GM19099 (cell line): ENCODE measurements around the gene RNF39.
A peak's percentile ranks its signal among the peaks of the same experiment; 100 is the strongest.

Experiments
- POLR2A ChIP-seq: IDR thresholded peaks from 3 replicates; pipeline ENCODE4 v1.6.1; 2011; ENCODE audit warnings: low read depth; ENCODE audit not compliant: insufficient read length; ENCODE audit errors: extremely low read depth

RNF39 gene

DNA sequence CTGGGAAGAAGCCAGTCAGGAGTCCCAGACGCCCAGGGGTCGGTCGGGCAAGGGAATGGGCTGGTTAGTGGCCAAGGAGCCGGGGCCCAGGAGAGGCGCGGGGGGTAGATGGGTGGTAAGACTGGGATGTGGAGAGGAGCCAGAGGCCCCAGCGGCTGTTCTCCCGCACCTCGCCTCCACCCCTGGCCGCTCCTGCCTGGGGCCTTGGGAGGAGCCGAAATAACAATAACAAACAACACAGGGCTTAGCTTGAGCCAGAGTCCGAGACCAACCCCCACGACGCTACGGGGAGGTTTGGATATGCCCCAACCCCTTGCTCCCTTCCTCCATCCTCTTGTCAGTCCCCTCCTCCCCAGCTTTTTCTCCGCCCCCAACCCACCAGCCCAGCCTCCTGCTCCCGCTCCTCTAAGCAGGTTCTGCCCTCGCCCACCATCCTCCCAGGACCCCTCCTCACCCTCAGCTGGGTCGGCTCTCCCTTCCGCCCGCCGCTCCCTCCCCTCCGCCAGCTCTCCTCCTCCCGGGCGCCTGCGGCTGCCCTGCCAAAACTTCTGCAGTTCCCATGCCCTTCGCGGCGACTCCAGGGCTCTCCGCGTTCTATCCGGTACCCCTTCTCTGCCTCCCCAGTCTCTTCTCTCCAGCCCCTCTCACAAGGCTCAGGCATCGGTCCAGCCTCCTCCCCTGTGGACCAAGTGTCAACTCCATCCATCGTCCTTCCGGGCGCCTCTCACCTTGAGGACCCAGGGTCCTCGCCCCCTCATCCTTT, 1.1 kb downstream of the RNF39 start:
- TF ChIP-seq POLR2A: no peak

DNA sequence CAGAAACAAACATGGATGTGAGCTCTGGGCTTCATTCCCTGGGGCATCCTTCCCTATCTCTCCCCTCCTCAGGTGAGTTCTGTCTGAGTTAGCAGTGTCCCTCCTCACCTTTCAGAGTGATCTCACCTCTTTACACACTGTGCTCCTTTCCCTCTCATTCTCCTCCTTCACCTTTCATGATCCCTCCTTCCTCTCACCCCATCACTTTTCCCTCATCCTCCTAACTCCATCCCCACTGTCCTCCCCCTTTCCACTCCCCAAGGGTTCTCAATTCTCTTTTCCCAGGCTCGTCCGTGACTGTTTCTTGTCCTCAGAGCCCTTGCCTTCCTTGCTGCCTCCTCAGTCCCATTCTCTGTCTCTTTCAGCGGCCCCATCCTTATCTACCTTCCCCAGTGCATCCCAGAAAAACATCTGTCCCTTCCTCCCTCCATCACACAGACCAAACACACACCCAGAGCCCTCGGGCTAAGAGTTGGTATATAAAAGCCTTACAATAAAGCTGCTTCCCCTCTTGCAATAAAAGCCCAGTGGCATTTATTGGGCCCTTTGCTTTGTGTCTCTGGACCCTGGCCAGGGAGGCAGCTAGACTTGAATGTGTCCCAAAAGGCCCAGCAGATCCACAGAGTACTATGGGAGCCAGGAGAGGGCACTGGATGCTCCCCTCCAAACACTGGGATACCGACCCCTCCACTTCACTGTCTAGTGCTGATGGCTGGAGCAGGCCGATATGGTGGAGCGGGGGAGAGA, 1.9 kb downstream of the RNF39 start:
- TF ChIP-seq POLR2A: no peak

DNA sequence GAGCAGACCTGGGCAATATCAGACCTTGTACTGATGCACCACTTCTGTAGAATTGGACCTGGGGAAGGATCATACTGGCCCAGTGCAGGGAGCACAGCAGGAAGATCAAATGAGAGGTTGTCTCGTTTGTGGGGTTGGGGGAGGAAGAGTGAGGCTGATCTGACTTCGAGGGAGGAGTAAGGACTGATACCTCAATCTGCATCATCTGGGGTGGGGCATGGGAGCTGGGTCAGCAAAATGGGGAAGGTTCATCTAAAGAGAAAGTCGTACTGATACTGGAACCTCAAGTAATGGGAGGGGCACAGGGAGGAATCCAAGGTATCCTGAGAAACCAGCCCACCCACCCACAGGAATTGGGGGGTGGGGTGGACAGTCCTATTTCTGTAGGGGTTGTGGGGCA, 3.7 kb downstream of the RNF39 start:
- TF ChIP-seq POLR2A: no peak

DNA sequence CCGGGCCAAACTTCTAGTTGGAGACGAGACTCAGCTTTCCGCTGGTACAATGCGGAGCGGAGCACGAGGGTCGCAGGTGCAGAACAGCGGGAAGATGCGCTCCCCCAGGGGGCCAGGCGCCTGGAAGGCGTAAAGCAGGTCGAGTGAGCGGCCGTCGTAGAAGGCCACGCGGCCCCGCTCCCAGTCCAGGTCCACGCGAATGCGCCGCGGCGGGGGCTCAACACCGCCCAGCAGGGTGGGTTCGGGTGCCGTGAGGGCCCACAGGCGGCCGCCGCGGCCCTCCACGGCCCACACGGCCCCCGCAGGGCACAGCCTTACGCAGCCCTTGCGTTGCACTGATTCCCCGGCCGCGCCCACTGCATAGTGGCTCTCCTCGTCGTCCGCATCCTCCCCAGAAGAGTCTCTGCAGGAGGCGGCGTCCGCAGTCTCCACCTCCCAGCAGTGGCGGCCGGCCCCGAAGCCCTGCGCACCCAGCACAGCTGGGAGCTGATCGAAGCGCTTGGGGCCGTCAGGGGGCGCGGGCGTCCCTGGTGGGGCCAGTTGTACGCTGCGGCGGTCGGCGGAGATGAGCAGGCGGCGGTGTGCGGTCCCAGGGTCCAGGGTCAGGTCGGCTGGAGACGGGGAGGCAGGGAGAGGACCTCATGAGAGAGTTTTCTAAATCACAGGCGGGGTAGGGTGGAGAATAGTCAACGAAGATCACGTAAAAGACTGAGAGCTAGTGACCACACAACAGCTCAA, 4.3 kb downstream of the RNF39 start:
- TF ChIP-seq POLR2A: no peak

DNA sequence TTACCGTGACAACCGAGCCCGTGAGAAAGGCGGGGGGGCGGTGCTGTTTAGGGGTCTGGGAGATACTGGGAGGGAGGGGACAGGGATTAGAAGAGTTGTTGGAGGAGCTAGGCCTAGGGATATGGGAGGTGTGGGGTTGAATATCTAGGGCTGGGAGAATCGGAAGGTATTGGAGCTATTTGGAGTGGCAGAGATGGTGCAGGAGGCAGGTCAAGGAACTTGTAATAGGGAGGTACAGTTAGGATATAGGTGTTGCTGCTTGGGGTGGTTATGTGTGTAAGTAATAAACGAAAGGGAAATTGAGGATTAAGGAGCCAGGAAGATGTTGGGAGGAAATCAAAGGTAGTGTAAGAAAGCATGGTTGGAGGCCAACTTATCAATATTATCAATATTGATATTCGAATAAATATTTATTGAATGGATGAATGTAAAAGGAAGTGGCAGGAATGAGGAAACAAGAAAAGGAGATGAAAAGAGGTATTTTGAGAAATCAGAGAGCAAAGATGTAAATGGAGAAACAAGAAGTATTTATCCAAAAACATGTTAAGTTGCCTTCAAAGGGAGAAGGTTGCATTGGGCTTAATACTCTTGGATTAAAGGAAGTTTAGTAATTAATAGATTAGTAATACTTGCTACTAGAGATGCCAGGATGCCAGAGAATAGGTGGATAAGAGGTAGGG, 8.0 kb downstream of the RNF39 start:
- no peak for TF ChIP-seq POLR2A

DNA sequence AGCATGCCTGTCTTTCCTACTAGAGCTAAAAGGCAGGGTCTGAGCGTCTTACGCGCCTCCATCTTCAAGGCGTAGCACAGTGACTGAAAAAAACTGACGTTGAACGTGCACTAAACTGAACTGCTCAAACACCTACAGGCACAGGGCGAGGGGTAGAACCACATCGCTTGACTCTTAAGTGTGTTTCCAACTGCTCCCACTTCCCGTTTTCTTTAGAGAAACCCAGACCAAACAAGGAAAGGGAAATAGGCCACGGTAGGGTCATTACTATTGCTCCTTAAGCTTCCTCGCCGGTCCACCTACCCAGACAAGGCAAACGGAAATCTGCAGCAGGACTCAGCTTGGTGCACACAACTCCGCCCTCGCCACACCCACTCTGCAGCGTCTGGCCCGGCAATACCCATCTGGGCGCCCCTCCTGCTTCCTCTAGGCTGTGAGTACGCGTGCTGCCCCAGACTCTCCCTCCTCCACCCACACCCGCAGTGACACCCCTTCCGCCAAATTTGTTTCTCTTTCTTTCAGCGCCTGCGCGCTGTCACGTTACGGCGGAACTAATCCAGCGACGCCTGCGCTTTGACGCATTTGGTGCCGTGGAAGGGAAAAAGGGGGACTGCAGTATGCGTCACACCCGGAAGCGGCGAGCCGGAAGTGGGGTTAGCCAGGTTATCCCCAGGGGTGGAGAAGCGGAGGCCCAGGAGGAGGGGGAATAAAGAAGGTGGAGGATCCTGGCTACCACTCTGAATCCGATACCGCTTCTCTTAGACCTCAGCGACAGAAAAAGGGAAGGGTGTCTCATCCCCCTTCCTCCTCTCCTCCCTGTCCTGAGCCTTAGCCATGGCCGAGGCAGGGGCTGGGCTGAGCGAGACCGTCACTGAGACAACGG, 8.8 kb downstream of the RNF39 start, which contains the start of gene PPP1R11:
Gene PPP1R11 (plus strand): TSS at position 622 of the 883 bp plus-strand sequence. CDS start 213 bp downstream, at position 835.
- peak; percentile 92 for TF ChIP-seq POLR2A

DNA sequence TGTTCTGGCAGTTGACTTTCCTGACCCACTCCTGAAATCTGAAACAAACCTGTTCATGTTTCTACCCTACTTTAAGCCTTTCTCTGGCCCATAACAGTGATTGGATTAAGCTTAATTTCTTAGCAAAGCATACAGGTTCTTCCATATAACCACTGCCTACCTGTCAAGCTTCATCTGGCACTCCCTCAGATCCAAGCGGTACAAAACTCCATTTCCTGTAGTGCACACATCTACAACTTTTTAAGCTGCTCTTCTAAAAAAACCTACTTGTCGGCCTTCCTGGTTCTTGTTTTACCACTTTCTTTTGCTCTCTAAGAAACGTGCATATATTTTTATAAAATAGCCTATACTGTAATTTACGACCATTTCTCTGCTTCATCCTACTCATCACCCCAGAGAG, 9.5 kb downstream of the RNF39 start:
- no peak for TF ChIP-seq POLR2A

DNA sequence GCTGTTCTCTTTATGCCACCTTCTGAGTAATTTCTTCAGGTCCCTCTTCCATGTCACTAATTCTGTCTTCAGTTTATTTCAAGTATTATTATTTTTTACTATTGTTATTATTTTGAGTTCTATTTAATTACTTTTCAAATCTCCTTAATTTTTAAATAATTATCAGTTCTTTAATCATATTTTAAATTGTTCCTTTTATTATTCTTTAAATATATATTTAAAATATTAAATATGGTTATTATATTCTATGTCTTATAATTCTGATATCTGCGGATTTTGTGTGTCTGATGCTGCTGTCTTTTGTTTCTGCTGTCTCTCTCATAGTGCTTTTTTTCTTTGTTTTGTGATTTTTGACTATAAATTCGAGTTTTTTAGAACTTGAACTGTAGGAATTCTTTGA, 12.3 kb downstream of the RNF39 start:
- TF ChIP-seq POLR2A: no peak

DNA sequence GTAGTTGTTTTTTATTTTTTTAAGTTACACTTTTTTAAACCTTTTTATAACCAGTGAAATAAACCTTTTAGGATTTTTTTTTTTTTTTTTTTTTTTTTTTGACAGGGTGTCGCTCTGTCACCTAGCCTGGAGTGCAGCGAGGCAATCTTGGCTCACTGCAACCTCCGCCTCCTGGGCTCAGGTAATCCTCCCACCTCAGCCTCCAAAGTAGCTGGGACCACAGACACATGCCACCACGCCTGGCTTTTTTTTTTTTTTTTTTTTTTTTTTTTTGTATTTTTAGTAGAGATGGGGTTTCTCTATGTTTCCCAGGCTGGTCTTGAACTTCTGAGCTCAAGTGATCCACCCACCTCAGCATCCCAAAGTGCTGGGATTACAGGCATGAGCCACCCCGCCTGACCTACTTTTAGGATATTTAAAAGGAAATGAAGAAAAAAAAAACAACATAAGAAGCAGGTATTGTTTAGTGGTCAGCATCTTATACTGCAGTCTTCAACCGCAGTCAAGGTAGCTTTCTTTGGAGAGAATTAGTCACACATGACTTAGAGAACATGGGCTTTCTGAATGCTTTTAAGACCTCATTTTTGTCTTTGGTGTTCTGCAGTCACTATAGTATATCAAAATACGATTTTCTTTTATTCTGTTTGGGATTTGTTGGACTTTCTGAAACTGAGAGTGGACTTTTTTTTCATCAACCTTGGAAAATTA, 12.9 kb downstream of the RNF39 start:
- TF ChIP-seq POLR2A: no peak

DNA sequence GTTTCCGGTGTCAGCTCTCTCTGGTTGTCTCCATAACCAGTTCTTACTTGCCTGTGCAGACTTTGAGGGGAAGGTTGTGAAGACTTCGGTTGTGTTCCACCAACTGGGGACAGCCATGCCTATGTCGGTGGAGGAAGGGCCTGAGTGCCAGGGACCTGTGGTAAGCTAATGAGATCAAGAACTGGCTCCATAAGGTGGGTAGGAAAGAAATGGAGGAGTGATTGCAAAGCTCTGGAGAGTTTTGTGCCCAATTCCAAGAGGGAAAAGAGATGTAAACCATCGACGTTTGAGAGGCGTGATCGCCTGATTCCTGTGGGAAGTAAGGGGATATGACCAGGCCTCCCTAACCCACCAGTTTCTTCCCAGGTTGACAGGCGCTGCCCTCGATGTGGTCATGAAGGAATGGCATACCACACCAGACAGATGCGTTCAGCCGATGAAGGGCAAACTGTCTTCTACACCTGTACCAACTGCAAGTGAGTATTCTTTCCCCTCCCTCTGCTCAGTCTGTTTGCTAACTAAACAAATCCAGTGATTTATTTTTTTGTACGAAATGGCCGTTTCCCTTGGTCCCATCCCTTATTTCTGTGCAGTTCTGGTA, 13.6 kb downstream of the RNF39 start:
- TF ChIP-seq POLR2A: no peak

DNA sequence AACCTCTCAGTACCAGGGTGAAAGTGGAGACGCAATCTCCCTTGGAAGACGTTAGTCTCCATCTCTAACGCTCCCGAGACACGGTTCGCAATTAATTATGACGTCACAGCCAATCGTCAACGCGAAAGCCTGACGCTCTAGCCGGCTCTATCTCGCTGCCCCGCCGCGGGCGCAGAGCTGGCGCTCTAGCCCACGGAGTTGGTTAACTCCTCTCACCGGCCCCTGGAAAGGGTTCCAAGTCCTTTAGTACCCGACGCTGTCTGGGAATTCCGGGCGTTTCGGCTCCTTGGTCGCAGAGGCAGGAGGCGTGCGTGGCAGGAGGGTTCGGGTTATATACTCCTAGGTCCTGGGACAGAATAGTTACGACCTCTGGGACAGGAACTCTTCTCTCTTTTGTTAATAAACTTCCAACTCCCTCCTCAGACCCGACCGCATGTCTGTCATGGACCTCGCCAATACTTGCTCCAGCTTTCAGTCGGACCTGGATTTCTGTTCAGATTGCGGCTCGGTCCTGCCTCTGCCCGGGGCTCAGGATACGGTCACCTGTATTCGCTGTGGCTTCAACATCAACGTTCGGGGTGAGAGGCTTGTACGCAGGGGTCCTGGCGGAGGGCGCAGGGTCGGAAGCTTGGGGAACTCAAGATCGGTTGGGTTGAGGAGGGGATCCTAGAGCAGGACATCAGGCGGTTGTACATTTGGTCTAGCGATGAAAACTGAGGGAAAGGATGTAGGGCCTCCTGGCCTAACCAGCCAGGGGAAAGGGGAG, 14.3 kb downstream of the RNF39 start, which contains the start of gene POLR1H:
Gene POLR1H (plus strand): TSS at position 174 of the 766 bp plus-strand sequence. CDS start 260 bp downstream, at position 434.
- TF ChIP-seq POLR2A: peak; percentile 91

DNA sequence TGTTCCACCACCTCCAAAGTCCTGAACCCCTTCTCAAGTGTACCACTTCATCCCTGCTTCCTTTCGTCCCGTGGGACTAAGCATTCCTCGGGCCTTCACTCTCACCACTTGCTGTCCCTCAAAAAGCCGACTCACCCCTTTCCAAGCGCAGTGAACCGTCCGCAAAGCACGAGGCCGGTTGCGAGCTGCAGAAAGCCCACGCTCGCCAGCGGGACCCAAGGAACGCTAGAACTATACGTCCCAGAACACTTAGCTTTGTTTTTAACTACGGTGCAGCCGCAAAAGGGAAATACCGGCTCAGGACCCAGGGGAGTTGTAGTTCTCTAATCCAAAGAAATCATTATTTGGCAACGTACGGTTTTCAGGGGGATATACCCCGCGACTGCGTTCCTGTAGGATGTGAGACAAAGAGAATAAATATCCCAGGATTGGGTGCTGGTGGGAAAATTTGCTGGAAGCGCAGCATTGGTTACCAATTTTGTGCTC, 14.9 kb downstream of the RNF39 start:
- no peak for TF ChIP-seq POLR2A
